ENCODE measurements around the gene FBXL19.

GRCh38 chr16:30874821-30875717 is 48.3 kb upstream of the FBXL19 start:
- TF ChIP-seq CTCF (conservative IDR thresholded peaks at IDR 0.05) (no peak), EZH2 (IDR thresholded peaks at IDR 0.05; ENCODE audit: low read depth) (no peak)
